Heart right ventricle (tissue), 16 donors: ENCODE results near the gene CHIC2. TPM values are rescaled to one million over a fixed set of nuclear protein-coding genes. Genes with fewer than 3 reads are reported as not detected.

Experiments used
- ATAC-seq, 8 donors: fragments of 200-7000 bp; cut with Tn5 transposase; one replicate each; pipeline ENCODE4 v1.9.1; 2020; ENCODE audit warnings: mild to moderate bottlenecking in 8 of 8, moderate library complexity in 8 of 8, moderate number of reproducible peaks in 1 of 8
- DNase-seq, 2 donors: peaks; one replicate each; pipeline ENCODE4 v3.0.0-alpha.2; 2020
- H3K27ac ChIP-seq, 10 donors: fragments of 200-600 bp; sonication (generic) in 2 of 10; one replicate each; pipeline versions ENCODE4 v1.5.0 to v1.8.0; 2020 to 2022; ENCODE audit warnings: mild to moderate bottlenecking in 3 of 10
- H3K27me3 ChIP-seq, 7 donors: fragments of 200-600 bp; one replicate each; pipeline ENCODE4 v1.8.0; 2021 to 2022; ENCODE audit warnings: mild to moderate bottlenecking in 2 of 7
- H3K36me3 ChIP-seq, 9 donors: fragments of 200-600 bp; sonication (generic) in 1 of 9; one replicate each; pipeline versions ENCODE4 v1.5.0 to v1.8.0; 2020 to 2022; ENCODE audit warnings: mild to moderate bottlenecking in 2 of 9
- H3K4me1 ChIP-seq, 9 donors: fragments of 200-600 bp; sonication (generic) in 1 of 9; one replicate each; pipeline versions ENCODE4 v1.5.0 to v1.8.0; 2020 to 2022; ENCODE audit warnings: mild to moderate bottlenecking in 4 of 9
- H3K4me3 ChIP-seq, 10 donors: fragments of 200-600 bp; sonication (generic) in 2 of 10; one replicate each; pipeline versions ENCODE4 v1.5.0 to v1.8.0; 2020 to 2022; ENCODE audit warnings: mild to moderate bottlenecking in 7 of 10, moderate library complexity in 2 of 10
- H3K9me3 ChIP-seq, 11 donors: fragments of 200-600 bp in 10 of 11; sonication (generic) in 2 of 11; one replicate each; pipeline versions ENCODE4 v1.5.0 to v1.8.0; 2013 to 2022; ENCODE audit warnings: mild to moderate bottlenecking in 2 of 11, control low read depth in 1 of 11, moderate library complexity in 1 of 11
- WGBS, 2 donors: extraction: QIAGEN DNeasy Blood & Tissue Kit; methylation state at CpG; one replicate each; pipeline ENCODE4 v1.1.7; 2013; ENCODE audit warnings: inconsistent platforms in 1 of 2; 5-methylcytosine and 5-hydroxymethylcytosine counted together
- intact Hi-C, 10 donors: fragments of 100-400 bp; cut with DNase I; formaldehyde crosslinking; loops; one replicate each; pipeline versions ENCODE4 v1.11.1 to v1.14.2; 2022
- polyA plus RNA-seq, 2 donors: library from polyadenylated mRNA; stranded (reverse); fragments of 200-250 nt; gene quantifications; one replicate each; pipeline ENCODE4 v1.2.3, GENCODE V29; 2013
- total RNA-seq, 10 donors: library from RNA; stranded (reverse); fragmentation: NEBNext Ultra II Directional in 3 of 10; extraction: Animal tissue kit (Norgen Biotek cat#: 25700) in 3 of 10; gene quantifications; one replicate each; pipeline versions ENCODE4 v1.2.1 to v1.2.4, GENCODE V29; 2021 to 2023
- TF ChIP-seq, protein P1 (sequence below), 9 donors: fragments of 200-600 bp; sonication (generic) in 2 of 9; IDR thresholded peaks; one replicate each; pipeline versions ENCODE4 v1.5.0 to v1.8.0; 2021 to 2022; ENCODE audit warnings: antibody characterized with exemption in 9 of 9, mild to moderate bottlenecking in 5 of 9, moderate library complexity in 1 of 9
- donor health status: Arrhythmogenic right ventricular cardiomyopathy.
- donor health status: ischemic (EF 13 %, LVEDD 7.1; RV severe dilation, severe dysfunction).
- donor health status: healthy with polysubstance abuse.
- donor health status: DM: no; HTN: yes; CAD: no.
- donor health status: DM: no; HTN: no; CAD: no.
- donor health status: ischemic (EF 25% LVEDD 6.9; RV normal size, moderate dysfunction).
- donor health status: ischemic (EF 25% LVEDD 5.7; RV mildly dilated, moderate dysfunction).
- donor health status: healthy.
- donor health status: DM: yes; HTN: yes; CAD: no.
- donor health status: Ischemic cardiomyopathy.
- donor health status: ischemic (EF 35%, LVEDD 5.7; RV mildly dilated, moderate dysfunction).
- donor health status: nonischemic (EF 11% LVEDD 7.7; RV severe dilation, severe dysfunction).
- donor health status: DM: yes; HTN: yes; CAD: no.
- donor health status: PGD.
- donor health status: ischemic (EF 29% LVEDD 5.4; RV normal size, mild dysfunction).
- donor health status: nonischemic (EF 23%, LVEDD 6.1; RV moderate dilation, normal function).

The CHIC2 gene
- total and polyA plus RNA-seq, 12 donors = 5.6 to 13.5 (median 9.3) TPM

- intact Hi-C loops = loop anchor here in 2 of 10 donors (5.0 to 10.0 kb wide), 2 partner anchors 154 to 156 kb away; no protein-coding TSS in a partner anchor
- no peak overlapping the region for H3K27ac ChIP-seq
- ATAC-seq = no peak
- no peaks in the 10 kb centered on the region for H3K9me3 ChIP-seq
- TF ChIP-seq, protein P1, sequence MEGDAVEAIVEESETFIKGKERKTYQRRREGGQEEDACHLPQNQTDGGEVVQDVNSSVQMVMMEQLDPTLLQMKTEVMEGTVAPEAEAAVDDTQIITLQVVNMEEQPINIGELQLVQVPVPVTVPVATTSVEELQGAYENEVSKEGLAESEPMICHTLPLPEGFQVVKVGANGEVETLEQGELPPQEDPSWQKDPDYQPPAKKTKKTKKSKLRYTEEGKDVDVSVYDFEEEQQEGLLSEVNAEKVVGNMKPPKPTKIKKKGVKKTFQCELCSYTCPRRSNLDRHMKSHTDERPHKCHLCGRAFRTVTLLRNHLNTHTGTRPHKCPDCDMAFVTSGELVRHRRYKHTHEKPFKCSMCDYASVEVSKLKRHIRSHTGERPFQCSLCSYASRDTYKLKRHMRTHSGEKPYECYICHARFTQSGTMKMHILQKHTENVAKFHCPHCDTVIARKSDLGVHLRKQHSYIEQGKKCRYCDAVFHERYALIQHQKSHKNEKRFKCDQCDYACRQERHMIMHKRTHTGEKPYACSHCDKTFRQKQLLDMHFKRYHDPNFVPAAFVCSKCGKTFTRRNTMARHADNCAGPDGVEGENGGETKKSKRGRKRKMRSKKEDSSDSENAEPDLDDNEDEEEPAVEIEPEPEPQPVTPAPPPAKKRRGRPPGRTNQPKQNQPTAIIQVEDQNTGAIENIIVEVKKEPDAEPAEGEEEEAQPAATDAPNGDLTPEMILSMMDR (IDR thresholded peaks at IDR 0.05) = no peak
- H3K27me3 ChIP-seq = no peaks in the 10 kb centered on the region
- H3K4me3 ChIP-seq = peak overlapping the region in 3 of 10 donors; percentile 73 to 97 (median 94)
- 55 to 57% methylated on average over 3 of the region's 3 CpGs for WGBS, 2 donors
- H3K36me3 ChIP-seq = no peaks in the 10 kb centered on the region
- H3K4me1 ChIP-seq = peaks cover 10 to 82% (median 75%) of the 10 kb centered on the region in 9 donors
- no peak for DNase-seq
Observed at GRCh38 chr4:54061067-54061466, 3.3 kb downstream of the CHIC2 start.

DNA sequence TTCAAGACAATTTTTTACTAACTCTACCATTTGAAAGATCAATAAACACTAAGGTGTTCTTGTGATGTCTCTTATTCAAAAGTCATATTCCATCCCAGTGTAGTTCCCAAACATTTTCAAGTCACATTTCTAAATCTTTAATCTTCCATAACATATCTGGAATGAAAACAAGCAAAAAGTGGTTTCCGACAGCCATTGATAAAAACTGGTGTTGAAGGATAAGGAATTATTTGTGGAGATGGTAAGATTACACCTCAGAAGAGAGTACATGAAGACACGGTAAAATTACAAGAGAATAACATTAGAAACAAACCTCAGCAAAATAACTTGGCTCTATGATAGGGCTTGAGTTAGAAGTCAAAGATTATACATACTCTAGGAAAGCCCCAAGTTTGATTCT lies 4.3 kb downstream of the CHIC2 start:
- no peak for ATAC-seq
- Histone ChIP-seq H3K36me3 (no peaks in the 10 kb centered on the region), H3K9me3 (no peaks in the 10 kb centered on the region), H3K27ac (no peak overlapping the region), H3K4me3 (no peak overlapping the region), H3K27me3 (no peaks in the 10 kb centered on the region), H3K4me1 (peaks cover 7 to 82% (median 66%) of the 10 kb centered on the region in 9 donors)
- WGBS, 2 donors = 23 to 45% methylated on average over 2 of the region's 2 CpGs
- intact Hi-C loops = loop anchor here in 2 of 10 donors (5.0 to 10.0 kb wide), 2 partner anchors 155 to 157 kb away; no protein-coding TSS in a partner anchor
- TF ChIP-seq, protein P1 (IDR thresholded peaks at IDR 0.05) = no peak
- no peak for DNase-seq

- ATAC-seq (no peak), DNase-seq (no peak)
- TF ChIP-seq, protein P1 (IDR thresholded peaks at IDR 0.05) = no peak
- H3K9me3 ChIP-seq = no peaks in the 10 kb centered on the region
- WGBS, 2 donors = 72 to 79% methylated on average over 3 of the region's 3 CpGs
- H3K36me3 ChIP-seq = no peaks in the 10 kb centered on the region
- intact Hi-C loops = no loop called here
- H3K27ac ChIP-seq = no peak overlapping the region
- no peaks in the 10 kb centered on the region for H3K27me3 ChIP-seq
- H3K4me3 ChIP-seq = no peak overlapping the region
- H3K4me1 ChIP-seq = peaks cover 7 to 91% (median 63%) of the 10 kb centered on the region in 9 donors
Observed at GRCh38 chr4:54058171-54058570, 6.2 kb downstream of the CHIC2 start.

DNA sequence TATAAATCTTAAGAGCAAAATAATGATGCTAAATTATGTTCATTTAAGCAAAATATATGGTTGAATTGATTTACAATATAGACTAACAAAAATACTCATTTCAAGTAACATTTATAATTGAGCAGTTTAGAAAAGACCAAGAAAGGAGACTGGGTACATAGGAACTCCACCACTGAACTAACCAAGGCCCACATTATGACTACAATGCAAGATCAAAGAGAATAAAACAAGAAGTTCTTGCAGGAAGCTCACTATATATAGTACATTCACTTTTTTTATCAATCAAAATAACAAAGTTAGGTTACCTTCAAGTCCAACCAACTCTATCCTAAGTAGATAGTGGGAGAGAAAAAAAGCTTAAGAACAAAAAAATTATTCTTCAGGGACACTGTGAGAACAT lies 8.0 kb downstream of the CHIC2 start:
- H3K9me3 ChIP-seq = no peaks in the 10 kb centered on the region
- intact Hi-C loops = no loop called here
- H3K4me3 ChIP-seq = no peak overlapping the region
- no peaks in the 10 kb centered on the region for H3K36me3 ChIP-seq
- no peaks in the 10 kb centered on the region for H3K27me3 ChIP-seq
- peaks cover 7 to 82% (median 53%) of the 10 kb centered on the region in 9 donors for H3K4me1 ChIP-seq
- TF ChIP-seq, protein P1 (IDR thresholded peaks at IDR 0.05) = no peak
- no peak for DNase-seq
- no peak overlapping the region for H3K27ac ChIP-seq
- ATAC-seq = no peak
